Prostate gland (tissue), 2 donors: ENCODE data around the gene EFS.

Source experiments
- CTCF ChIP-seq, 4 experiments: fragments of 200-600 bp in 2 of 4; fragments of 450-650 bp in 2 of 4; sonication (generic) in 2 of 4; IDR thresholded peaks; 1 replicate in 3 of 4; 2 replicates in 1 of 4; pipeline ENCODE4 v1.5.1; 2016 to 2019; ENCODE audit warnings: antibody characterized with exemption in 4 of 4, mild to moderate bottlenecking in 2 of 4, moderate library complexity in 2 of 4
- POLR2A ChIP-seq: fragments of 450-650 bp; IDR thresholded peaks from one replicate; pipeline ENCODE4 v1.6.1; 2016; ENCODE audit warnings: antibody characterized with exemption, mild to moderate bottlenecking

- TF ChIP-seq CTCF (IDR thresholded peaks at IDR 0.05) (no peak), POLR2A (no peak)
Measured at GRCh38 chr14:23380976-23381375, 16.0 kb upstream of the EFS start.
